Ectodermal cell (in vitro differentiated cells): Measurements from ENCODE around the gene ZNF789.

ENCODE experiments used
- H3K27ac ChIP-seq: 2 replicates; pipeline ENCODE4 v1.7.0; 2013; ENCODE audit warnings: mild to moderate bottlenecking, low read depth, low read length; ENCODE audit not compliant: insufficient read depth, poor library complexity, severe bottlenecking
- H3K27me3 ChIP-seq: 2 replicates; pipeline ENCODE4 v1.7.0; 2013; ENCODE audit warnings: mild to moderate bottlenecking, low read length; ENCODE audit not compliant: insufficient read depth, control insufficient read depth, poor library complexity, severe bottlenecking
- H3K36me3 ChIP-seq: one replicate; pipeline ENCODE4 v1.7.0; 2013; ENCODE audit warnings: low read length; ENCODE audit not compliant: control insufficient read depth, insufficient read depth
- H3K4me1 ChIP-seq: one replicate; pipeline ENCODE4 v1.7.0; 2013; ENCODE audit warnings: low read length; ENCODE audit not compliant: control insufficient read depth, insufficient read depth
- H3K4me3 ChIP-seq: 2 replicates; pipeline ENCODE4 v1.7.0; 2013; ENCODE audit warnings: low read depth, low read length, control low read depth; ENCODE audit not compliant: insufficient read depth
- H3K9me3 ChIP-seq: 2 replicates; pipeline ENCODE4 v1.7.0; 2013; ENCODE audit warnings: mild to moderate bottlenecking, low read length, moderate library complexity; ENCODE audit not compliant: control insufficient read depth
- WGBS, 2 experiments: methylation state at CpG; one replicate each; pipeline ENCODE4 v1.1.7; 2013; ENCODE audit warnings: missing lambda C conversion rate in 2 of 2; 5-methylcytosine and 5-hydroxymethylcytosine counted together

ZNF789 gene

DNA sequence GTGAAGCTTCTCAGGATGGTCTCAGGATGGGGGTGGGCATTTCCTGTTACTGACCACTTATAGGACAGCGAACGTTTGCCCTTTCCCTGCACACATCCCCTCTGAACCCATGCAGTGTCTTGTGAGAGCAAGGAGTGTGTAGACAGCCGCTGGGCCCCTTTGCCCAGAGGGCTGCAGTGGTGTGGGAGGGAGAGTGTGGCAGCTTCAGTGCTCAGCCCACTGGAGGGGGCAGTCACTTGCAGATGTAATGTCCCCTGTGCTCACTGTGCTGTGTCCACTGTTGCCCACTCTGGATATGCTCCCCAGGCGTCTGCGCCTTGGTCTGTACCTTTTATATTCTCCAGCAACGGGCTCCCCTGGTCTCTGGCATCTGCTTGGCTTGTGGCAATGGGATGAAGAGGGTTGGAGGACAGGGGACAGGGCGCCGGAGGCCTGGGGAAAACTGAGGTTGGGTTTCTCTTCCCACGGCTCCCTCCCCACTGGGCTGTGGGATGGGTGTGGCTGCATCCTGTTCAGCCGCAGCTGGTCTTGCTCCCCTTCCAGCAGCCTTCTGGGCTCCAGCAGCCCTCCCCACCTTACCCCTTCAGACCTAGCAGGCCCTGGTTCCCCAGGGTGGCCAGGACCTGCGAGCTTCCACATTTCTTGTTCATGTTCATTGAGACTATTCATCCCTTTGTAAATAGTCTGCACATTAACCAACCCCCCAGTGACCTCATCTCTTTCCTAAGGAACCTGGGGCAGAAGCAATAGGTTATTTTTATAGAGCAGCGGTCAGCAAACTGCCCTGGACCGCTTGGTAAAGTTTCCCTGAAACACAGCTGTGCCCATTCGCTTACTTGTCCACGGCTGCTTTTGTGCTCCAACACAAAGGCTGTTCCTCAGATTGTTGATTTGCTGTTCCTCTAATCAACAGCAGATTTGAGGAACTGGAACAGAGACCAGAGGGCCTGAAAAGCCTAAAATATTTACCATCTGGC, 6.1 kb downstream of the ZNF789 start:
- Histone ChIP-seq H3K27ac (no peak overlapping the region), H3K27me3 (no peaks in the 10 kb centered on the region), H3K36me3 (peaks cover 6% of the 10 kb centered on the region), H3K9me3 (no peaks in the 10 kb centered on the region), H3K4me3 (no peak overlapping the region), H3K4me1 (peaks cover 3% of the 10 kb centered on the region)
- 95 to 96% methylated on average over 15 of the region's 15 CpGs for WGBS, 2 experiments

DNA sequence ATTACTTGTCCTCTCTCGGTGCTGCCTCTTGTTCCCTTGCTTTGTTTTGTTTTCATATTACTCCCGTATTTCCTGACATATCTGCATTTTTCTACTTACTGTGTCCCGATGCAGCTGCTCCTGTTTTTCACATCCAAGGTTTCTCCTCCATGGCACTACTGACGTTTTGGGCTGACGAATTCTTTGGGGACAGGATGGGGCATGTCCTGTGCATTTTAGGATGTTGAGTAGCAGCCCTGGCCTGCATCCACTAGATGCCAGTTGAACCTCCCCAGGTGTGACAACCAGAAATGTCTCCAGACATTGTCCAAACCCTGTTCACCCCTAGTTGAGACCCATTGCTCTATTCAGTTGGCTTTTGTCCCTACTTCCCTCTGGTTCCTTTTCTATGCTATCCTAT, 12.4 kb downstream of the ZNF789 start:
- H3K4me3 ChIP-seq = no peak overlapping the region
- no peaks in the 10 kb centered on the region for H3K4me1 ChIP-seq
- WGBS, 2 experiments = 95 to 97% methylated on average over 5 of the region's 5 CpGs
- no peaks in the 10 kb centered on the region for H3K9me3 ChIP-seq
- H3K36me3 ChIP-seq = no peaks in the 10 kb centered on the region
- no peaks in the 10 kb centered on the region for H3K27me3 ChIP-seq
- H3K27ac ChIP-seq = no peak overlapping the region

DNA sequence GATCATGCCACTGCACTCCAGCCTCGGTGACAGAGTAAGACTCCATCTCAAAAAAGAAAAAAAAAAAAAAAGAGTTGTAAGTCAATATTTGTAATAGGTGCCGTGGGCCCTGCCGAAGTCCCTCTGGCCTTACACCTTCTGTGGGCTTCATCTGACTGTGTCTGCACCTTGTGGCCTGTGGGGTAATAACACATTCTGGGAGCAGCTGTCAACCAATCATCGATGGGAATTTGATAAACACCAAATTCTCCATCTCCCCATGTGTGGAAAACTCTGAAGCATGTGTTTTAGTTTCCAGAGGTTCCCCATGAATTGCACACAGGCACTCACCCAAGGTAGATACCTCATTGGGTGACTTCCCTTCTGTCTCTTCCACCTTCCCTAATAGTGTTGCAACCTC, 16.5 kb downstream of the ZNF789 start:
- Histone ChIP-seq H3K27me3 (no peaks in the 10 kb centered on the region), H3K36me3 (peaks cover 19% of the 10 kb centered on the region), H3K4me1 (no peaks in the 10 kb centered on the region), H3K27ac (no peak overlapping the region), H3K9me3 (no peaks in the 10 kb centered on the region), H3K4me3 (no peak overlapping the region)
- 92 to 97% methylated on average over 4 of the region's 4 CpGs for WGBS, 2 experiments

DNA sequence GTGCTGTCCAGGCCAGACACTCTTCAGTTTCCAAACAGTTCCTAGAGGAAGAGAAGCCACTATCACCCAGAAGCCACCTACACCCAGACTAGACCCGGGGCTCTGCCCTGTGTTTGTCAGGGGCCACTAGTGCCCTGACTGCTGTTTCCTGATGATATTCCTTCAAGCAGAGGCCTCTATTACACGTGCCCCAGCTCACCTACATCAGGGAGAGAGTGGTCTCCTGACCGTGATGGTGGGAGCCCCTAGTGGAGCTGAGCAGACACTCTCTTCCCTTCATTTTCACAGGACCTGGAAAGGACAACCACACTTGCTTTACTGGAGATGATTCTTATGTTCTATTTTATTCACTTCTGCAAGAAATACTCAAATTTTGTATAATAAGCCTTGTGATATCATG, 18.2 kb downstream of the ZNF789 start:
- H3K27me3 ChIP-seq = no peaks in the 10 kb centered on the region
- H3K4me3 ChIP-seq = no peak overlapping the region
- no peaks in the 10 kb centered on the region for H3K4me1 ChIP-seq
- H3K9me3 ChIP-seq = no peaks in the 10 kb centered on the region
- no peak overlapping the region for H3K27ac ChIP-seq
- H3K36me3 ChIP-seq = peaks cover 33% of the 10 kb centered on the region
- WGBS, 2 experiments = 68 to 84% methylated on average over 3 of the region's 3 CpGs

DNA sequence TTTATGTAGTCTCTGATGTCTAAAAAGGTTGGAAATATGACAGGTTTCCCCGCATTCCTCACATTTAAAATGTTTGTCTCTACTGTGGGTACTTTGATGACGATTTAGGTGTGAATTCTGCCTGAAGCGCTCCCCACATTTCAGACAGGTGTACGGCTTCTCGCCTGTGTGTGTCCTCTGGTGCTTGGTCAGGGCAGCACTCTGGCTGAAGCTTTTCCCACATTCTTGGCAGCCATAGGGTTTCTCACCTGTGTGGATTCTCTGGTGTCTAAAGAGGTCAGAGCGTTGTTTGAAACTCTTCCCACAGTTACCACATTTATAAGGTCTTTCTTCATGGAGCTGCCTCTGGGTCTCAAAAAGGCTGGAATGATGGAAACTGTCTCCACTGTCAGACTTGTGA, 21.1 kb downstream of the ZNF789 start:
- WGBS, 2 experiments = 97 to 99% methylated on average over 6 of the region's 6 CpGs
- Histone ChIP-seq H3K9me3 (no peaks in the 10 kb centered on the region), H3K27ac (no peak overlapping the region), H3K36me3 (peaks cover 36% of the 10 kb centered on the region), H3K27me3 (no peaks in the 10 kb centered on the region), H3K4me1 (peaks cover 11% of the 10 kb centered on the region), H3K4me3 (no peak overlapping the region)

DNA sequence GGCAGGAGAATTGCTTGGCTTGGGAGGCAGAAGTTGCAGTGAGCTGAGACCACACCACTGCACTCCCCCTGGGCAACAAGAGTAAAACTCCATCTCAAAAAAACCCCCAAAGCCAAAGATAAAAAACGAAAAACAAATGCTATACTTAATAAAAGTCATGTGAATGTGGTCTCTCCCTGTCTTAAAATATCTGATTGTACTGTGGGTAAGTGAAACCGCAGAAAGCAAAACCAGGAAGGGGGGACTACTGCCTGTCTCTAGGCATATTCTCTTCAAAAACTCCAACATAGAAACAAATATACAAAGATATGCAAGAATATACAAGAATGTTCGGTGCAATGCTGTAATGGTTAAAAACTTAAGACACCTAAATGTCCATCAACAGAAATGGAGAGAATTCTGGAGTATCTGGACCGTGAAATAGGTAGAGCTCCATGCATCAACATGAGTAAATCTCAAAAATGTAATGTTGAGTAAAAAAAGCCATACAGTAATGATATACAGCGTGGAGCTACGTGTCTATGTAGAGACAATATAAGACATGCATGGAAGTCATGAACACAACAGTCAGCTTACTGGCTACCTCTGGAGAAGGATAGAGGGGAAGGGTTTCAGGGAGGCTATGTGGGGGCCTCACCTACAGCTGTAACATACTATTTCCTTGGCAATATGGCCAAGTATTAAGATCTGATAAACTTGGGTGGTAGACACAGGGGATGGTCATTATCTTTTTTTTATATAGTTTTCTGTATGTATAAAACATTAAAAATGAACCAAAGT, 25.3 kb downstream of the ZNF789 start:
- H3K9me3 ChIP-seq = no peaks in the 10 kb centered on the region
- peaks cover 29% of the 10 kb centered on the region for H3K36me3 ChIP-seq
- H3K4me1 ChIP-seq = peaks cover 12% of the 10 kb centered on the region
- H3K27ac ChIP-seq = no peak overlapping the region
- 95 to 99% methylated on average over 4 to 6 of the region's 6 CpGs for WGBS, 2 experiments
- H3K27me3 ChIP-seq = no peaks in the 10 kb centered on the region
- H3K4me3 ChIP-seq = peak overlapping the region; percentile 68

DNA sequence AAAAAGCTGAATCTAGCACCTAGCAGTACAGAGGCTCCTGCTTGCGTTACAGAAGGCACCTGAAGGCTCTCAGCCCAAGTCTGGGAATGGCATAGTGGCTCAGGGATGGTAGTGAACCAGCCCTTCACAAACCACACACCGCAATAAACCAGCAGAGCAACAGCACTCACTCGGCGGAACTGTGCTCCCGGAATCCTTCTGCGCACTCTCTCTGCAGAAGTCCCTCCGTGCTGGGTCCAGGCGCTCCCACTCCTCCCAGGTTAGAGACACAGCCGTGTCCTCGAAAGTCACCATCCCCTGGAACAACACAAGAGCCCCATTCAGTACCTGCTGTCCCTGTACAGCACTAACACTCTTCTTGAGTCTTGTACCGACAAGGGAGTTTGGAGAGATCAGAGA, 25.9 kb downstream of the ZNF789 start:
- 80 to 81% methylated on average over 11 of the region's 11 CpGs for WGBS, 2 experiments
- Histone ChIP-seq H3K4me1 (peaks cover 12% of the 10 kb centered on the region), H3K27ac (no peak overlapping the region), H3K4me3 (peak overlapping the region; percentile 68), H3K9me3 (no peaks in the 10 kb centered on the region), H3K36me3 (peaks cover 23% of the 10 kb centered on the region), H3K27me3 (no peaks in the 10 kb centered on the region)

DNA sequence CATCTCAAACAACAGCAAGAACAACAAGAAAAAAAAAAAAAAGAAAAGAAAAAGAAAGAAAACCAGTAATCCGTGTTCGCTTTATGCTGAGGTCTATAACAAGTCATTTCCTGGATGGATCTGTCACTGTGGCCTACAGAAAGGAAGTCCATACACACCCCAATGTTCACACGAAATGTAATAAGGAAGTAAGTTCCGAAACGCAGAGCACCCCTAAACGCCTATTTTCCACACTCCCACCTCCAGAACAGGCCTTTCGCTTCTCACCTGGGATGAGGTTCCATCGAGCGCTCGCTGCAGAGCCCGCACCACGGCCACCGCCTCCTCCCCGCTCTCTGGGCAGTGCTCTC, 26.7 kb downstream of the ZNF789 start:
- H3K9me3 ChIP-seq = no peaks in the 10 kb centered on the region
- H3K4me1 ChIP-seq = peaks cover 12% of the 10 kb centered on the region
- peak overlapping the region; percentile 64 for H3K27ac ChIP-seq
- peak overlapping the region; percentile 68 for H3K4me3 ChIP-seq
- H3K27me3 ChIP-seq = no peaks in the 10 kb centered on the region
- 2 to 3% methylated on average over 14 of the region's 14 CpGs for WGBS, 2 experiments
- peaks cover 15% of the 10 kb centered on the region for H3K36me3 ChIP-seq

DNA sequence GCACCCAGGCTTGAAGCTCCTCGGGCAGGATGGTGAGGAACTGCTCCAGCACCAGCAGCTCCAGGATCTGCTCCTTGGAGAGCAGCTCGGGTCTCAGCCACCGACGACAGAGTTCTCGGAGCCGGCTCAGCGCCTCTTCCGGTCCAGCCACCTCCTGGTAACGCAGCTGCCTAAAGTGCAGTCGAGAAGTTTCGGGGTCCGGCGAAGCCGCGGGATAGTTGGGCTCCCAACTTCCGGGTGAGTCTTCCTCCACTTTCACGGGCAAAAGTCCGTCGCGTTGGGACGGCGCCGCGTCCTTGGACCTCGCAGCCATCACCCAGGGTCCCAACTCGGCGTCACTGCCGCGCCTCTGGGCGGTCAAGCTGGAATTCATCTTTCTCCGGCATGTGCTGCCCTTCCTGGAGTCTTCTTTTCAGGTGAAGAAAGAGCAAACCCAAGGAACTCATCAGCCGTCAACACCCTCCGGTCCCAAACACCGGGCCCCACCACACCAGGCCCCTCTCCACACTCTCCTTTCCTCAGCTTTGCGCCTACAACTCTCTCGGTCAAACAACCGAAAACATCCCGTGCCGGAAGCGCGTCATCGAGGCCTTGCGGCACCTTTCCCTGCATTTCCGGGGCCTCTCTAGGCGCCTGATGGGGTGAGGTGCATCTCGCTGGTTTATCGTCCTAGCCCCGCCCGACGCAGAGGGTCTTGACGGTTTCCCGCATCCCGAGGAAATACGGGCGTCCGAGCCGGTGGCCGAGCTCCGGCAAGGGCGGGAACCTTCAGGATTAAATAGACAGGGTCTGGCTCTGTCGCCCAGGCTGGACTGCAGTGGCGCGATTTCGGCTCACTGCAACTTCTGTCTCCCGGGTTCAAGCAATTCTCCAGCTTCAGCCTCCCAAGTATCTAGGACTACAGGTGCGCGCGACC, 27.3 kb downstream of the ZNF789 start, which contains the start of gene ZNF394:
TSS of gene ZNF394 (minus strand) at position 561 of the 916 bp plus-strand sequence. CDS start at position 373, 188 bp downstream.
- peak within 1 kb of the TSS; percentile 64 for H3K27ac ChIP-seq
- peaks cover 9% of the 10 kb centered on the region for H3K36me3 ChIP-seq
- peaks cover 12% of the 10 kb centered on the region for H3K4me1 ChIP-seq
- H3K27me3 ChIP-seq = no peaks in the 10 kb centered on the region
- 0% methylated on average over 68 of the region's 68 CpGs for WGBS, 2 experiments
- H3K9me3 ChIP-seq = no peaks in the 10 kb centered on the region
- peak within 1 kb of the TSS; percentile 68 for H3K4me3 ChIP-seq
